GM12878 (cell line): ENCODE data around the gene TCTN1. TPM values are rescaled to one million over a fixed set of nuclear protein-coding genes. Genes with fewer than 3 reads are reported as not detected.

Source experiments
- ATAC-seq: fragments of 200-7000 bp; cut with Tn5 transposase; 3 replicates; pipeline ENCODE4 v1.9.1; 2020; ENCODE audit warnings: mild to moderate bottlenecking, moderate library complexity
- BruUV-seq: library from RNA; stranded (reverse); fragments of 400-500 nt; replicated peaks from 2 replicates; lab custom pipeline; 2021; lab: Mats Ljungman, UMichigan
- CTCF ChIA-PET: fragments of 300-600 bp; sonication (Branson Sonifier 250); formaldehyde crosslinking; extraction: SDS; loops from one replicate; lab custom pipeline; 2021; ENCODE audit warnings: inconsistent platforms; lab: Yijun Ruan, JAX
- POLR2A ChIA-PET: fragments of 350-600 bp; formaldehyde crosslinking; extraction: SDS; loops from one replicate; lab custom pipeline; 2021; ENCODE audit warnings: inconsistent platforms; lab: Charles Lee
- RAD21 ChIA-PET: fragments of 300-600 bp; sonication (Branson Sonifier 250); formaldehyde crosslinking; loops from one replicate; lab custom pipeline; 2023; ENCODE audit warnings: antibody characterized with exemption; ENCODE audit not compliant: unreplicated experiment; lab: Charles Lee
- SMC1A ChIA-PET: fragments of 300-600 bp; sonication (Branson Sonifier 250); formaldehyde crosslinking; loops from one replicate; lab custom pipeline; 2023; ENCODE audit not compliant: unreplicated experiment, uncharacterized antibody; lab: Charles Lee
- DNase-seq: peaks from one replicate; pipeline ENCODE4 v3.0.0-alpha.2; 2011; ENCODE audit warnings: low read depth, low spot score
- FAIRE-seq: peaks from 3 replicates; lab custom pipeline; 2011; peaks lifted over from hg19 to GRCh38; lab: Jason Lieb, UNC
- H2AFZ ChIP-seq: 2 replicates; pipeline ENCODE4 v1.6.0; 2011; ENCODE audit warnings: low read depth, low read length, control low read depth; ENCODE audit not compliant: control insufficient read depth
- H3K27ac ChIP-seq: 2 replicates; pipeline ENCODE4 v1.5.1; 2011; ENCODE audit warnings: control low read depth; ENCODE audit not compliant: control insufficient read depth, insufficient read depth
- H3K27me3 ChIP-seq, 2 experiments: replicated peaks in 1 of 2; 2 replicates each; pipeline versions ENCODE4 v1.6.0 to v1.6.1; 2011; ENCODE audit warnings: low read length in 1 of 2; ENCODE audit not compliant: control insufficient read depth in 2 of 2, insufficient read depth in 2 of 2
- H3K36me3 ChIP-seq, 2 experiments: 2 replicates each; pipeline ENCODE4 v1.5.1; 2011; ENCODE audit warnings: low read length in 1 of 2; ENCODE audit not compliant: control insufficient read depth in 2 of 2, insufficient read depth in 2 of 2
- H3K4me1 ChIP-seq: 2 replicates; pipeline ENCODE4 v1.6.1; 2011; ENCODE audit warnings: mild to moderate bottlenecking, low read length, moderate library complexity, mixed read lengths; ENCODE audit not compliant: control insufficient read depth, insufficient read depth
- H3K4me2 ChIP-seq: 2 replicates; pipeline ENCODE4 v1.6.0; 2011; ENCODE audit warnings: control low read depth; ENCODE audit not compliant: control insufficient read depth, insufficient read depth
- H3K4me3 ChIP-seq: fragments of 200-600 bp; sonication (generic); 2 replicates; pipeline ENCODE4 v1.5.1; 2016
- H3K79me2 ChIP-seq: 2 replicates; pipeline ENCODE4 v1.6.0; 2011; ENCODE audit warnings: low read length; ENCODE audit not compliant: control insufficient read depth, insufficient read depth
- H3K9ac ChIP-seq: 2 replicates; pipeline ENCODE4 v1.8.0; 2011; ENCODE audit warnings: low read length, control low read depth, mixed read lengths; ENCODE audit not compliant: control insufficient read depth, insufficient read depth
- H3K9me3 ChIP-seq: replicated peaks from 3 replicates; pipeline ENCODE4 v1.5.1; 2011; ENCODE audit warnings: mild to moderate bottlenecking, low read length; ENCODE audit not compliant: control insufficient read depth, insufficient read depth
- H4K20me1 ChIP-seq: 2 replicates; pipeline ENCODE4 v1.6.0; 2011; ENCODE audit not compliant: control insufficient read depth, insufficient read depth
- CBFB ChIP-seq: IDR thresholded peaks from 2 replicates; pipeline ENCODE4 v1.6.1; 2016; ENCODE audit warnings: antibody characterized with exemption, low read depth
- CREM ChIP-seq: IDR thresholded peaks from 2 replicates; pipeline ENCODE4 v1.6.1; 2014; ENCODE audit warnings: antibody characterized with exemption, low read depth
- CTCF ChIP-seq, 3 experiments: IDR thresholded peaks in 2 of 3; conservative IDR thresholded peaks in 1 of 3; 2 replicates each; pipeline ENCODE4 v1.5.1; 2011; ENCODE audit warnings: low read depth in 3 of 3, low read length in 3 of 3, mild to moderate bottlenecking in 3 of 3, control low read depth in 2 of 3, moderate library complexity in 2 of 3, inconsistent platforms in 1 of 3, mixed read lengths in 1 of 3; ENCODE audit not compliant: control insufficient read depth in 2 of 3, insufficient read depth in 1 of 3; ENCODE audit errors: extremely low read depth in 1 of 3
- FOXM1 ChIP-seq: IDR thresholded peaks from 2 replicates; pipeline ENCODE4 v1.6.1; 2012; ENCODE audit warnings: low read depth, mild to moderate bottlenecking, inconsistent platforms, low read length, moderate library complexity
- KDM1A ChIP-seq: fragments of 200-600 bp; sonication (generic); IDR thresholded peaks from 2 replicates; pipeline ENCODE4 v1.6.1; 2016; ENCODE audit warnings: borderline replicate concordance
- MLLT1 ChIP-seq: fragments of 450-650 bp; IDR thresholded peaks from 2 replicates; pipeline ENCODE4 v1.6.1; 2016; ENCODE audit warnings: mild to moderate bottlenecking
- MYC ChIP-seq: IDR thresholded peaks from 2 replicates; pipeline ENCODE4 v1.6.1; 2011; ENCODE audit warnings: mild to moderate bottlenecking, low read length, moderate library complexity, inconsistent platforms; ENCODE audit not compliant: insufficient read depth, insufficient replicate concordance, insufficient read length, severe bottlenecking
- PKNOX1 ChIP-seq: fragments of 450-650 bp; IDR thresholded peaks from 2 replicates; pipeline ENCODE4 v1.6.1; 2016; ENCODE audit warnings: mild to moderate bottlenecking
- TARDBP ChIP-seq: IDR thresholded peaks from 2 replicates; pipeline ENCODE4 v1.6.1; 2016; ENCODE audit warnings: borderline replicate concordance
- WGBS: methylation state at CpG from one replicate; pipeline ENCODE4 v1.1.6; 2016; ENCODE audit warnings: low lambda C conversion rate; ENCODE audit not compliant: insufficient replicate concordance, insufficient coverage; ENCODE audit errors: missing lambda C conversion rate; 5-methylcytosine and 5-hydroxymethylcytosine counted together
- in situ Hi-C: fragments of 300-500 bp; cut with MboI; formaldehyde crosslinking; loops from 9 replicates; pipeline ENCODE4 v1.14.3; 2018; ENCODE audit warnings: mixed read lengths
- intact Hi-C: fragments of 100-400 bp; cut with micrococcal nuclease; formaldehyde crosslinking; loops from one replicate; pipeline ENCODE4 v1.14.2; 2022; ENCODE audit not compliant: unreplicated experiment
- polyA plus RNA-seq, 11 experiments: library from polyadenylated mRNA; depleted of rRNA in 4 of 11; unstranded in 6 of 11; stranded (reverse) in 5 of 11; fragments of >200 nt; fragmentation: Nextera tagmentation in 4 of 11; fragmentation: Illumina TruSeq in 1 of 11; extraction: Ambion mirVana in 4 of 11; extraction: Trizol in 1 of 11; gene quantifications; 1 replicate in 1 of 11; 2 replicates in 10 of 11; pipeline versions ENCODE4 v1.2.1 to v1.2.3, GENCODE V29; 2011 to 2016; ENCODE audit warnings: inconsistent platforms in 2 of 11, missing spikeins in 2 of 11, low read depth in 1 of 11
- total RNA-seq, 4 experiments: library from RNA; depleted of rRNA in 3 of 4; stranded (reverse); fragments of >200 nt in 3 of 4; fragmentation: Illumina TruSeq in 1 of 4; extraction: Trizol in 1 of 4; gene quantifications; 2 replicates each; pipeline versions ENCODE4 v1.2.1 to v1.2.3, GENCODE V29; 2013 to 2021

The TCTN1 gene
- total and polyA plus RNA-seq, 10 of the 15 experiments (the other 5 are each of a cell fraction or from before 2014, with no cell fraction given) = 8.8 to 23.5 (median 15.3) TPM

- peaks cover 53% of the 10 kb centered on the region for H3K4me1 ChIP-seq
- ChIA-PET POLR2A (interaction anchor here (0.9 to 3.4 kb wide), 15 partner anchors 8 to 46 kb away, joined by 3 to 11 read pairs (median 4); partner anchors contain the start of gene TCTN1), RAD21 (interaction anchor here (0.9 to 3.7 kb wide), 11 partner anchors 13 to 46 kb away, joined by 3 to 23 read pairs (median 4); partner anchors contain the start of gene TCTN1), SMC1A (interaction anchor here (0.6 to 11.3 kb wide), 14 partner anchors 8 to 46 kb away, joined by 3 to 70 read pairs (median 4); no protein-coding TSS in a partner anchor), CTCF (interaction anchor here (1.0 to 1.8 kb wide), 6 partner anchors 8 to 24 kb away, joined by 3 to 6 read pairs (median 4); no protein-coding TSS in a partner anchor)
- no peak for FAIRE-seq
- DNase-seq = no peak
- ATAC-seq = peak; percentile 34
- intact Hi-C loops (no loop called here), in situ Hi-C loops (no loop called here)
- no peak overlapping the region; the same call in 1 of the 2 replicates for H3K4me3 ChIP-seq
- no peaks in the 10 kb centered on the region for H3K27me3 ChIP-seq
- H4K20me1 ChIP-seq = no peaks in the 10 kb centered on the region
- BruUV-seq = no TSS peak
- 96% methylated on average over 15 of the region's 15 CpGs for WGBS
- H2AFZ ChIP-seq = no peak overlapping the region
- H3K27ac ChIP-seq = no peak overlapping the region; the same call in 1 of the 2 replicates
- TF ChIP-seq MYC (no peak), KDM1A (no peak), CTCF (IDR thresholded peaks at IDR 0.05 in 2 of 3, conservative IDR thresholded peaks at IDR 0.05 in 1 of 3; ENCODE audit: control insufficient read depth in 2 of 3, extremely low read depth in 1 of 3, insufficient read depth in 1 of 3, low read depth in 3 of 3, low read length in 3 of 3) (no peak), TARDBP (no peak), PKNOX1 (no peak), CBFB (0 out of 2 replicates have a peak, but pooled peaks have one; percentile 41), FOXM1 (0 out of 2 replicates have a peak, but pooled peaks have one; percentile 45), MLLT1 (peak; percentile 54; the same call in 1 of the 2 replicates), CREM (no peak)
- peak overlapping the region; percentile 1; the same call in 1 of the 2 replicates for H3K4me2 ChIP-seq
- H3K9ac ChIP-seq = no peak overlapping the region
- H3K36me3 ChIP-seq = no peaks in the 10 kb centered on the region; a peak in 1 of 4 replicates
- no peaks in the 10 kb centered on the region for H3K9me3 ChIP-seq
- H3K79me2 ChIP-seq = no peaks in the 10 kb centered on the region; the same call in 1 of the 2 replicates
Measured at GRCh38 chr12:110640275-110641025, 26.5 kb downstream of the TCTN1 start.
